Neural cell (in vitro differentiated cells): ENCODE data around the gene ZC3H14. TPM values are rescaled to one million over a fixed set of nuclear protein-coding genes. Genes with fewer than 3 reads are reported as not detected.

Experiments
- H2AFZ ChIP-seq: fragments of 200-600, 300-800 bp; sonication (generic), shearing (Covaris generic); 2 replicates; pipeline ENCODE4 v1.6.0; 2014; ENCODE audit warnings: low read depth, mild to moderate bottlenecking, antibody characterized with exemption, low read length, moderate library complexity
- H3F3A ChIP-seq: fragments of 200-600 bp; shearing (Covaris generic); 2 replicates; pipeline ENCODE4 v1.6.1; 2016; ENCODE audit warnings: mild to moderate bottlenecking, moderate library complexity, mixed read lengths, antibody characterized with exemption, low read length; ENCODE audit not compliant: insufficient read depth, poor library complexity, severe bottlenecking
- H3K27ac ChIP-seq: fragments of 200-600, 300-800 bp; sonication (generic), shearing (Covaris generic); 2 replicates; pipeline ENCODE4 v1.5.1; 2014; ENCODE audit warnings: mild to moderate bottlenecking, low read length, moderate library complexity
- H3K27me3 ChIP-seq: fragments of 300-800, 200-600 bp; sonication (generic), shearing (Covaris generic); 2 replicates; pipeline ENCODE4 v1.6.0; 2014; ENCODE audit warnings: mild to moderate bottlenecking, low read depth, low read length, moderate library complexity; ENCODE audit not compliant: insufficient read depth
- H3K36me3 ChIP-seq: fragments of 300-800, 200-600 bp; sonication (generic), shearing (Covaris generic); 2 replicates; pipeline ENCODE4 v1.5.1; 2014; ENCODE audit warnings: mild to moderate bottlenecking, antibody characterized with exemption, low read length, moderate library complexity; ENCODE audit not compliant: insufficient read depth
- H3K4me2 ChIP-seq: fragments of 300-800, 200-600 bp; sonication (generic), shearing (Covaris generic); 2 replicates; pipeline ENCODE4 v1.6.0; 2014; ENCODE audit warnings: mild to moderate bottlenecking, low read length
- H3K4me3 ChIP-seq: fragments of 300-800, 200-600 bp; sonication (generic), shearing (Covaris generic); 2 replicates; pipeline ENCODE4 v1.5.1; 2014; ENCODE audit warnings: mild to moderate bottlenecking, low read length, moderate library complexity
- H3K79me2 ChIP-seq: fragments of 200-600 bp; shearing (Covaris generic); replicated peaks from 2 replicates; pipeline ENCODE4 v1.6.0; 2014; ENCODE audit warnings: mild to moderate bottlenecking, low read length, moderate library complexity; ENCODE audit not compliant: insufficient read depth
- H3K9ac ChIP-seq: fragments of 300-800, 200-600 bp; sonication (generic), shearing (Covaris generic); 2 replicates; pipeline ENCODE4 v1.6.1; 2016; ENCODE audit warnings: mild to moderate bottlenecking, low read length, mixed read lengths
- H3K9me2 ChIP-seq: fragments of 200-600 bp; shearing (Covaris generic); 2 replicates; pipeline ENCODE4 v1.6.1; 2016; ENCODE audit warnings: mild to moderate bottlenecking, low read length, mixed read lengths; ENCODE audit not compliant: insufficient read depth
- H3K9me3 ChIP-seq: fragments of 200-600, 300-800 bp; sonication (generic), shearing (Covaris generic); 2 replicates; pipeline ENCODE4 v1.6.1; 2016; ENCODE audit warnings: mild to moderate bottlenecking, mixed run types, low read length, moderate library complexity, mixed read lengths
- H4K20me1 ChIP-seq: fragments of 200-600 bp; shearing (Covaris generic); 2 replicates; pipeline ENCODE4 v1.6.1; 2016; ENCODE audit warnings: mild to moderate bottlenecking, mixed run types; ENCODE audit not compliant: insufficient read depth
- CTCF ChIP-seq: fragments of 450-650 bp; IDR thresholded peaks from 2 replicates; pipeline ENCODE4 v1.5.1; 2014; ENCODE audit warnings: antibody characterized with exemption, mild to moderate bottlenecking, moderate library complexity; ENCODE audit not compliant: poor library complexity, severe bottlenecking
- EP300 ChIP-seq: fragments of 450-650 bp; conservative IDR thresholded peaks from 2 replicates; pipeline ENCODE4 v1.6.1; 2014; ENCODE audit warnings: antibody characterized with exemption, mild to moderate bottlenecking, moderate library complexity; ENCODE audit not compliant: poor library complexity, severe bottlenecking
- EZH2 ChIP-seq: fragments of 200-600, 300-800 bp; shearing (Covaris generic), sonication (generic); IDR thresholded peaks from 2 replicates; pipeline ENCODE4 v1.6.1; 2014; ENCODE audit warnings: antibody characterized with exemption, low read length, borderline replicate concordance, mild to moderate bottlenecking; ENCODE audit not compliant: insufficient read depth, poor library complexity, severe bottlenecking
- MXI1 ChIP-seq: fragments of 450-650 bp; conservative IDR thresholded peaks from 2 replicates; pipeline ENCODE4 v1.6.1; 2014; ENCODE audit warnings: antibody characterized with exemption, mild to moderate bottlenecking; ENCODE audit not compliant: poor library complexity, severe bottlenecking
- POLR2AphosphoS5 ChIP-seq: IDR thresholded peaks from 2 replicates; pipeline ENCODE4 v1.6.1; 2012
- RAD21 ChIP-seq: fragments of 450-650 bp; conservative IDR thresholded peaks from 2 replicates; pipeline ENCODE4 v1.6.1; 2014; ENCODE audit warnings: antibody characterized with exemption, mild to moderate bottlenecking, moderate library complexity
- SMC3 ChIP-seq: fragments of 450-650 bp; conservative IDR thresholded peaks from 2 replicates; pipeline ENCODE4 v1.6.1; 2014; ENCODE audit warnings: antibody characterized with exemption, mild to moderate bottlenecking, moderate library complexity; ENCODE audit not compliant: poor library complexity
- TAF1 ChIP-seq: IDR thresholded peaks from 2 replicates; pipeline ENCODE4 v1.6.1; 2012; ENCODE audit warnings: low read depth
- polyA plus RNA-seq: library from polyadenylated mRNA; depleted of rRNA; stranded (reverse); fragments of >200 nt; gene quantifications from 2 replicates; pipeline ENCODE4 v1.2.3, GENCODE V29; 2014
- TF ChIP-seq, protein P1 (sequence below): IDR thresholded peaks from 2 replicates; pipeline ENCODE4 v1.6.1; 2012; ENCODE audit warnings: borderline replicate concordance

The ZC3H14 gene
- polyA plus RNA-seq, 1 donor from 2014 or later, result 70.5 TPM

- Histone ChIP-seq H3K4me3 (no peak overlapping the region), H3K27me3 (no peaks in the 10 kb centered on the region), H3K4me2 (no peak overlapping the region), H3K9me2 (no peaks in the 10 kb centered on the region), H2AFZ (no peak overlapping the region), H3K27ac (no peak overlapping the region), H4K20me1 (no peaks in the 10 kb centered on the region), H3K79me2 (no peaks in the 10 kb centered on the region), H3K9me3 (no peaks in the 10 kb centered on the region), H3F3A (no peaks in the 10 kb centered on the region), H3K36me3 (no peaks in the 10 kb centered on the region), H3K9ac (no peak overlapping the region)
- TF ChIP-seq TAF1 (no peak), POLR2AphosphoS5 (no peak), CTCF (no peak), MXI1 (no peak), EP300 (no peak), EZH2 (no peak), SMC3 (no peak), RAD21 (no peak)
- TF ChIP-seq, protein P1, sequence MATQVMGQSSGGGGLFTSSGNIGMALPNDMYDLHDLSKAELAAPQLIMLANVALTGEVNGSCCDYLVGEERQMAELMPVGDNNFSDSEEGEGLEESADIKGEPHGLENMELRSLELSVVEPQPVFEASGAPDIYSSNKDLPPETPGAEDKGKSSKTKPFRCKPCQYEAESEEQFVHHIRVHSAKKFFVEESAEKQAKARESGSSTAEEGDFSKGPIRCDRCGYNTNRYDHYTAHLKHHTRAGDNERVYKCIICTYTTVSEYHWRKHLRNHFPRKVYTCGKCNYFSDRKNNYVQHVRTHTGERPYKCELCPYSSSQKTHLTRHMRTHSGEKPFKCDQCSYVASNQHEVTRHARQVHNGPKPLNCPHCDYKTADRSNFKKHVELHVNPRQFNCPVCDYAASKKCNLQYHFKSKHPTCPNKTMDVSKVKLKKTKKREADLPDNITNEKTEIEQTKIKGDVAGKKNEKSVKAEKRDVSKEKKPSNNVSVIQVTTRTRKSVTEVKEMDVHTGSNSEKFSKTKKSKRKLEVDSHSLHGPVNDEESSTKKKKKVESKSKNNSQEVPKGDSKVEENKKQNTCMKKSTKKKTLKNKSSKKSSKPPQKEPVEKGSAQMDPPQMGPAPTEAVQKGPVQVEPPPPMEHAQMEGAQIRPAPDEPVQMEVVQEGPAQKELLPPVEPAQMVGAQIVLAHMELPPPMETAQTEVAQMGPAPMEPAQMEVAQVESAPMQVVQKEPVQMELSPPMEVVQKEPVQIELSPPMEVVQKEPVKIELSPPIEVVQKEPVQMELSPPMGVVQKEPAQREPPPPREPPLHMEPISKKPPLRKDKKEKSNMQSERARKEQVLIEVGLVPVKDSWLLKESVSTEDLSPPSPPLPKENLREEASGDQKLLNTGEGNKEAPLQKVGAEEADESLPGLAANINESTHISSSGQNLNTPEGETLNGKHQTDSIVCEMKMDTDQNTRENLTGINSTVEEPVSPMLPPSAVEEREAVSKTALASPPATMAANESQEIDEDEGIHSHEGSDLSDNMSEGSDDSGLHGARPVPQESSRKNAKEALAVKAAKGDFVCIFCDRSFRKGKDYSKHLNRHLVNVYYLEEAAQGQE, result no peak
These were observed 76.4 kb downstream of the ZC3H14 start for GRCh38 chr14:88639221-88639620.

DNA sequence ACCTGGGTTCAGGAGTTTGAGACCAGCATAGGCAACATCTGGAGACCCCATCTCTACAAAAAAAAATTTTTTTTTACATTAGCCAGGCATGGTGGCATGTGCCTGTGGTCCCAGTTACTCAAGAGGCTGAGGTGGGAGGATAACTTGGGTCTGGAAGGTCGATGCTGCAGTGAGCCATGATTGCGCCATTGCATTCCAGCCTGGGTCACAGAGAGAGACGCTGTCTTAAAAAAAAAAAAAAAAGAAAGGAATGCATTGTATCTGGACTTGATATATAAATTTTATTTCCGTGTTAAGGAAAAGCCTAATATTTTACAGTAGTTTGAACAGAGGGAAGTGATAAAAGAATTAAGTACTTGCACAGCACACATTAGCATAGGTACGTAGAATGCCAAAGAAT, 97.2 kb downstream of the ZC3H14 start:
- H3K27ac ChIP-seq, result no peak overlapping the region
- no peak overlapping the region for H3K4me2 ChIP-seq
- no peaks in the 10 kb centered on the region for H3K79me2 ChIP-seq
- H3K4me3 ChIP-seq, result no peak overlapping the region
- H3K36me3 ChIP-seq, result no peaks in the 10 kb centered on the region
- no peaks in the 10 kb centered on the region for H3F3A ChIP-seq
- no peaks in the 10 kb centered on the region for H4K20me1 ChIP-seq
- H3K9me3 ChIP-seq, result no peaks in the 10 kb centered on the region
- H3K9me2 ChIP-seq, result no peaks in the 10 kb centered on the region
- H3K9ac ChIP-seq, result no peak overlapping the region
- H2AFZ ChIP-seq, result no peak overlapping the region
- no peak for TF ChIP-seq TAF1
- TF ChIP-seq EZH2, result no peak
- TF ChIP-seq CTCF, result no peak
- TF ChIP-seq EP300, result no peak
- no peak for TF ChIP-seq MXI1
- TF ChIP-seq SMC3, result no peak
- TF ChIP-seq POLR2AphosphoS5, result no peak
- TF ChIP-seq, protein P1, result no peak
- TF ChIP-seq RAD21, result no peak
- H3K27me3 ChIP-seq, result no peaks in the 10 kb centered on the region
